Parathyroid adenoma (tissue), 2 donors: Measurements from ENCODE around the gene KCNK3.
A peak's percentile ranks its signal among the peaks of the same experiment; 100 is the strongest.
"Not testable (repeated sequence)": the region's sequence is repeated elsewhere in the genome, so short reads cannot be mapped to it uniquely, and the experiment has no call there.

ENCODE experiments used
- H2AFZ ChIP-seq: fragments of 300-600 bp; sonication (generic); one replicate; pipeline ENCODE4 v1.7.0; 2017; ENCODE audit warnings: antibody characterized with exemption, mild to moderate bottlenecking
- H3K27ac ChIP-seq: fragments of 300-600 bp; sonication (generic); one replicate; pipeline ENCODE4 v1.7.0; 2017
- H3K27me3 ChIP-seq: fragments of 300-600 bp; sonication (generic); one replicate; pipeline ENCODE4 v1.7.0; 2017; ENCODE audit warnings: low read length; ENCODE audit not compliant: control insufficient read depth, insufficient read depth
- H3K36me3 ChIP-seq: fragments of 300-600 bp; sonication (generic); one replicate; pipeline ENCODE4 v1.7.0; 2017; ENCODE audit warnings: low read length; ENCODE audit not compliant: control insufficient read depth, insufficient read depth
- H3K4me1 ChIP-seq: fragments of 300-600 bp; sonication (generic); one replicate; pipeline ENCODE4 v1.7.0; 2017; ENCODE audit warnings: control low read depth
- H3K4me2 ChIP-seq: fragments of 300-600 bp; sonication (generic); one replicate; pipeline ENCODE4 v1.7.0; 2017; ENCODE audit warnings: low read length
- H3K4me3 ChIP-seq: fragments of 300-600 bp; sonication (generic); one replicate; pipeline ENCODE4 v1.7.0; 2017; ENCODE audit warnings: low read depth, low read length
- H3K79me2 ChIP-seq: fragments of 300-600 bp; sonication (generic); one replicate; pipeline ENCODE4 v1.7.0; 2017; ENCODE audit warnings: control low read depth
- H3K9ac ChIP-seq: fragments of 300-600 bp; sonication (generic); one replicate; pipeline ENCODE4 v1.7.0; 2017; ENCODE audit warnings: mild to moderate bottlenecking
- H3K9me3 ChIP-seq: fragments of 300-600 bp; sonication (generic); one replicate; pipeline ENCODE4 v1.7.0; 2017; ENCODE audit warnings: low read length; ENCODE audit not compliant: control insufficient read depth
- TF ChIP-seq, protein P1 (sequence below): fragments of 300-600 bp; sonication (generic); IDR thresholded peaks from one replicate; pipeline ENCODE4 v1.7.0; 2017; ENCODE audit warnings: antibody characterized with exemption, mild to moderate bottlenecking
- donor health status: primary hyperparathyroidism.

Gene KCNK3

DNA sequence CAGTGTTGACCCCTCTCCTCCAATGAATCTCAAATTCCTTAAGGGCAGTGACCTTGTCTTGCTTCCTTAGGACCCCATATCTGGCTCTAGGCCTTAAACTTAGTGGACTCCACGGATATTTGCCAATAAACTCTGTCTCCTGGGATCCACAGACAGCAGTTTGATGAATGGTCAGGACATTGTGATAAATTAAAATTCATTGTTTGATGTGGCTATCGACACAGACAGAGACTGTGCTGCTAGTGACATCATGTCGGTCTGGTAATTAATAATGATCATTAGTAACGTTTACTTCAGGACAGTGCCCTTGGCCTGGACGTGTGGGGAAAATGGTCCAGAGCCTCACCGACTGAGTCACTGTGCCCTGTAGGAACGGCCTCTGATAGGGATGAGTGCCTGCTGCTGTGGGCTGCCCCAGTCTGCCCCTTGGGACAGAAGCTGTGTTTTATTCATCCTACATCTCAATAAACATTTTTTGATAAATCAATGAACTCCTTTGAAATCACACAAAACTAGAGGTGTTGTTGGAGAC, 66.3 kb downstream of the KCNK3 start:
- Histone ChIP-seq H2AFZ (peak overlapping the region; percentile 53), H3K4me2 (no peak overlapping the region), H3K9ac (no peak overlapping the region), H3K4me1 (peaks cover 17% of the 10 kb centered on the region), H3K9me3 (no peaks in the 10 kb centered on the region), H3K79me2 (peaks cover 3% of the 10 kb centered on the region), H3K36me3 (no peaks in the 10 kb centered on the region), H3K27ac (peak overlapping the region; percentile 60), H3K27me3 (no peaks in the 10 kb centered on the region), H3K4me3 (no peak overlapping the region)
- TF ChIP-seq, protein P1, sequence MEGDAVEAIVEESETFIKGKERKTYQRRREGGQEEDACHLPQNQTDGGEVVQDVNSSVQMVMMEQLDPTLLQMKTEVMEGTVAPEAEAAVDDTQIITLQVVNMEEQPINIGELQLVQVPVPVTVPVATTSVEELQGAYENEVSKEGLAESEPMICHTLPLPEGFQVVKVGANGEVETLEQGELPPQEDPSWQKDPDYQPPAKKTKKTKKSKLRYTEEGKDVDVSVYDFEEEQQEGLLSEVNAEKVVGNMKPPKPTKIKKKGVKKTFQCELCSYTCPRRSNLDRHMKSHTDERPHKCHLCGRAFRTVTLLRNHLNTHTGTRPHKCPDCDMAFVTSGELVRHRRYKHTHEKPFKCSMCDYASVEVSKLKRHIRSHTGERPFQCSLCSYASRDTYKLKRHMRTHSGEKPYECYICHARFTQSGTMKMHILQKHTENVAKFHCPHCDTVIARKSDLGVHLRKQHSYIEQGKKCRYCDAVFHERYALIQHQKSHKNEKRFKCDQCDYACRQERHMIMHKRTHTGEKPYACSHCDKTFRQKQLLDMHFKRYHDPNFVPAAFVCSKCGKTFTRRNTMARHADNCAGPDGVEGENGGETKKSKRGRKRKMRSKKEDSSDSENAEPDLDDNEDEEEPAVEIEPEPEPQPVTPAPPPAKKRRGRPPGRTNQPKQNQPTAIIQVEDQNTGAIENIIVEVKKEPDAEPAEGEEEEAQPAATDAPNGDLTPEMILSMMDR, result no peak

DNA sequence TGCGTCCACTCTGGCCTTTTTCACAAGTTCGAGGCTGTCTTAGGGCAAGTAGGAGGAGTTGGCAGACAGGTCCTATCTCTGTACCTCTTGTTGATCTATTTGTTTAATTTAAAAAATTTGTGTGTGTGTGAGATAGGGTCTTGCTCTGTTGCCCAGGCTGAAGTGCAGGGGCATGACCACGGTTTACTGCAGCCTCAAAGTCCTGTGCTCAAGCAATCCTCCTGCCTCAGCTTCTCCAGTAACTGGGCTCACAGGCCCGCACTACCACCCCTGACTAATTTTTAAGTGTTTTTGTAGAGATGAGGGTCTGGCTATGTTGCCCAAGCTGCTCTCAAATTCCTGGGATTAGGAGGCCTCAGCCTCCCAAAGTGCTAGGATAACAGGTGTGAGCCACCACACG, 67.3 kb downstream of the KCNK3 start:
- TF ChIP-seq, protein P1, result no peak
- no peak overlapping the region for H3K4me2 ChIP-seq
- no peak overlapping the region for H3K9ac ChIP-seq
- H3K4me1 ChIP-seq, result peaks cover 17% of the 10 kb centered on the region
- H3K79me2 ChIP-seq, result peaks cover 8% of the 10 kb centered on the region
- no peak overlapping the region for H2AFZ ChIP-seq
- H3K27ac ChIP-seq, result no peak overlapping the region
- H3K36me3 ChIP-seq, result no peaks in the 10 kb centered on the region
- H3K9me3 ChIP-seq, result no peaks in the 10 kb centered on the region
- no peak overlapping the region for H3K4me3 ChIP-seq
- H3K27me3 ChIP-seq, result no peaks in the 10 kb centered on the region

DNA sequence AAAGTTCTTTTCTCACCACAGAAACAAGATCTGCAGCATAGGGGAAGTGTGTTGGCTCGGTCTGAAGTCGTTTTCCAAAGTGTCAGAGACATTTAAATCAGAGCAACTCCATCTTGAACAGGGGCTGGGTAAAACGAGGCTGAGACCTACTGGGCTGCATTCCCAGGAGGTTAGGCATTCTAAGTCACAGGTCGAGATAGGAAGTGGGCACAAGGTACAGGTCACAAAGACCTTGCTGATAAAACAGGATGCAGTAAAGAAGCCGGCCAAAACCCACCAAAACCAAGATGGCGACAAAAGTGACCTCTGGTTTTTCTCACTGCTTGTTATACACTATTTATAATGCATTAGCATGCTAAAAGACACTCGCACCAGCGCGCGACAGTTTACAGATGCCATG, 68.5 kb downstream of the KCNK3 start:
- H3K4me3 ChIP-seq, H3K27me3 ChIP-seq, H2AFZ ChIP-seq, H3K27ac ChIP-seq, H3K9me3 ChIP-seq, H3K9ac ChIP-seq, H3K36me3 ChIP-seq, H3K4me2 ChIP-seq: not testable (repeated sequence)
- Histone ChIP-seq H3K4me1 (peaks cover 13% of the 10 kb centered on the region), H3K79me2 (peaks cover 10% of the 10 kb centered on the region)

DNA sequence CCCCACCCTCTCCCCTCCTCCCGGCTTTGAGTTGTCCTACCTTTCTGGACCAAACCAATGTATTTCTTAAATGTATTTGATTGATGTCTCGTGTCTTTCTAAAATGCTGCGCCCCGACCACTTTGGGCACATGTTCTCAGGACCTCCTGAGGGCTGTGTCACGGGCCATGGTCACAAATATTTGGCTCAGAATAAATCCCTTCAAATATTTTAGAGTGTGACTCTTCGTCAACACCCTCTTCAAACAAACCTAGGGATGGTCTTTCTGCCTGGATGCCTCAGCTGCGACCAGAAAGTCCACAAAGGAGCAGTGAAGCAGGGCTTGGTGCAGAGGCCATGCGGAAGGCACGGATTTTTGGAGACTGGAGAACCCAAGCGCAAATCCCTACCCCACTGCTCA, 70.5 kb downstream of the KCNK3 start:
- Histone ChIP-seq H3K36me3 (no peaks in the 10 kb centered on the region), H3K9ac (no peak overlapping the region), H3K4me1 (peaks cover 13% of the 10 kb centered on the region), H3K27ac (no peak overlapping the region), H3K4me3 (no peak overlapping the region), H3K9me3 (no peaks in the 10 kb centered on the region), H2AFZ (no peak overlapping the region), H3K79me2 (peaks cover 10% of the 10 kb centered on the region), H3K4me2 (no peak overlapping the region), H3K27me3 (no peaks in the 10 kb centered on the region)
- TF ChIP-seq, protein P1, result no peak

DNA sequence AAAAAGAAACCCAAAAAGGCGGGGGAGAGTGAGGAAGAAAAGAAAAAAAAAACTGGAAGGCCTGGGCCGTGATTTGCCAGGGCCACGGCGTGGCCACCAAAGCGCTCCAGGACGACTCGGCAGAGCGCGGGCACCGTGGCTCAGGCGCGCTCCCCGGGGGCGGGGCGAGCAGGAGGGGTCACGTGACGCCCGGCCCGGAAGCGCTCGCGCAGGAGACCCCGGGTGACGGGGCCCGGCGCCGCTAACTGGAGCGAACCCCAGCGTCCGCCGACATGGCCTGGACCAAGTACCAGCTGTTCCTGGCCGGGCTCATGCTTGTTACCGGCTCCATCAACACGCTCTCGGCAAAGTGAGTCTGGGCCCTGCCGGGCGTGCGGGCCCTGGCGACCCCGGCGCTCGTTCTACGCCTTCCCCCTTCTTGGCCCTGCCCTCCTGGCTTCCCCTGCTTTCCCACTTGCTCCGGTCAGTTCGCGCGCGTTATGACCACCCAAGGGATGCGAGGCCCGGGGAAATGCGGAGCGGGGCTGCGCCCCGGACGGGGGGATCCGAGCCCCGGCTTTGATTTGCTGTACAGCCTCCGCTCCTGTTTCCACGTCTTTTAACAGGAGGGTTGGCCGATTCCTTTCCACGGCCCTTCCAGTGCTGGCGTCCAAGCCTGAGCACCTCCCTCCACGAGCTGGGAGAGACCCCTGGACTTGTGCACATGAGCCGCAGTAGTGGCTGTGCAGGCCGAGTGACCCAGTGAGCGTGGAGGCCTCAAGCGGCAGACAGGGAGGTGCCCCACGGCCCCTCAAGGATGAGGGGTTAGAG, 71.8 kb downstream of the KCNK3 start, which contains the start of gene SLC35F6:
TSS of gene SLC35F6 (plus strand) at position 207 of the 810 bp plus-strand sequence. CDS start at position 273, 66 bp downstream.
- Histone ChIP-seq H3K4me3 (peak within 1 kb of the TSS; percentile 89), H3K79me2 (peaks cover 10% of the 10 kb centered on the region), H3K27me3 (no peaks in the 10 kb centered on the region), H3K27ac (peak within 1 kb of the TSS; percentile 86), H2AFZ (peak within 1 kb of the TSS; percentile 89), H3K4me1 (peaks cover 13% of the 10 kb centered on the region), H3K4me2 (peak within 1 kb of the TSS; percentile 81), H3K9ac (peak within 1 kb of the TSS; percentile 56), H3K9me3 (no peaks in the 10 kb centered on the region), H3K36me3 (no peaks in the 10 kb centered on the region)
- TF ChIP-seq, protein P1, result no peak
